GM12891 (cell line): ENCODE measurements around the gene HRG.

Source experiments
- POLR2A ChIP-seq: IDR thresholded peaks from 2 replicates; pipeline ENCODE4 v1.6.1; 2011; ENCODE audit warnings: low read depth, low read length, control low read depth
- POLR2AphosphoS5 ChIP-seq: IDR thresholded peaks from 2 replicates; pipeline ENCODE4 v1.6.1; 2011; ENCODE audit warnings: low read depth, low read length, control low read depth

- TF ChIP-seq POLR2A (no peak), POLR2AphosphoS5 (no peak)
Observed at GRCh38 chr3:186646106-186646505, 19.7 kb upstream of the HRG start.
